Sigmoid colon (tissue), 4 donors: ENCODE results near the gene DGKI.

ENCODE experiments used
- CTCF ChIP-seq, 4 experiments: fragments of 450-650 bp in 3 of 4; fragments of 200-600 bp in 1 of 4; IDR thresholded peaks; one replicate each; pipeline ENCODE4 v1.5.1; 2016 to 2019; ENCODE audit warnings: antibody characterized with exemption in 4 of 4, mild to moderate bottlenecking in 3 of 4, moderate library complexity in 2 of 4
- POLR2AphosphoS5 ChIP-seq, 4 donors: sonication (generic); formaldehyde crosslinking; IDR thresholded peaks; one replicate each; pipeline ENCODE4 v1.6.1; 2017; ENCODE audit warnings: antibody characterized with exemption in 4 of 4

DNA sequence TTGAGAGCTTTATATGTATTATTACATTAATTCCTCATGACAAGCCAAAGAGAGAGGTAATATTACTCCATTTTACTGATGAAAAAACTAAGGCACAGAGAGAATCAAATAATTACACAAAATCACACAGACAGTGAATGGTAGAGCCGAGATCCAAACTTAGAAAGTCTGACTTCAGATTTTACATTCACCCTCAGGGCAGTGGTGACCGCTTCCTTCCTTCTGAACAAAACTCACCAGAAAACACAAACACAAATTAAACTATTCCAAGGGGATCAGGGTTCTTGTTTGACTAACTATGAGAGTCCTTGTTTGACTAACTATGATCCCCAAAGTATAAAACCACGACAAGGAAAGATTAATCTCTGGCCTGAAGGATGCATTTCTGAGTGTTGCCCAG lies 435.3 kb downstream of the DGKI start:
- TF ChIP-seq CTCF (IDR thresholded peaks at IDR 0.05) (no peak), POLR2AphosphoS5 (IDR thresholded peaks at IDR 0.05) (no peak)
